Measurements from ENCODE around the gene HSPBP1.

DNA sequence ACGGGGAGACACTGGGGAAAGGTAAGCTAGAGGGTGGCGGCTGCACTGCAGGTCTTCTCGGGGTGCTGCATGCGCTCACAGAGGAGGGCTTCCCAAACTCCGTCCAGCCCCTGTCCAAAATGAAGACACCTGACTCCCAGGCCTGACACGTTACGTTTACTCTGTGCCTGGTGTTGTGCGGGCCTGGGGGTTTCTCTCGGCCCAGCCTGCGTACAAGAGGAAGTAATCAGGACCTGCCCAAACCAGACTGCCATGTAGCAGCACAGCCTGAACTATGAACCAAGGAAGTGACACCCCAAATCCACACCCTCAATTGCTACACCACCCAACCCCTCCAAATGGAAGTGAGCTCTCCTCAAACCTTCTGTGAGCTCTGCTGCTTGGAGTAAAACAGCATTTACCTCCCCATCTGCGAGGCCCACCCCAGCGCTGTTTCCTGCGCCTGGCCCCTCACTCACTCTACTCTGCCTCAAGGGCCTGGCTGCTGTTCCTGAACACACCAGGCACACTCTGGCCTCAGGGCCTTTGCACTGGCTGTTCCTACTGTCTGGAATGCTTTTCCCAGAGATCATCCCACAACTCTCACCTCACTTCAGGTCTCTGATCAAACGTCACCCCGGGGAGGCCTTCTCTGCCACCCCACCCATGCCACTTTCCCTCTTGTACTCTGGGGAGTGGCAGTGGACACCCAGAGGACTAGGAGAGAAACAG is 3.0 kb downstream of the HSPBP1 start:
- TF ChIP-seq, protein P1, sequence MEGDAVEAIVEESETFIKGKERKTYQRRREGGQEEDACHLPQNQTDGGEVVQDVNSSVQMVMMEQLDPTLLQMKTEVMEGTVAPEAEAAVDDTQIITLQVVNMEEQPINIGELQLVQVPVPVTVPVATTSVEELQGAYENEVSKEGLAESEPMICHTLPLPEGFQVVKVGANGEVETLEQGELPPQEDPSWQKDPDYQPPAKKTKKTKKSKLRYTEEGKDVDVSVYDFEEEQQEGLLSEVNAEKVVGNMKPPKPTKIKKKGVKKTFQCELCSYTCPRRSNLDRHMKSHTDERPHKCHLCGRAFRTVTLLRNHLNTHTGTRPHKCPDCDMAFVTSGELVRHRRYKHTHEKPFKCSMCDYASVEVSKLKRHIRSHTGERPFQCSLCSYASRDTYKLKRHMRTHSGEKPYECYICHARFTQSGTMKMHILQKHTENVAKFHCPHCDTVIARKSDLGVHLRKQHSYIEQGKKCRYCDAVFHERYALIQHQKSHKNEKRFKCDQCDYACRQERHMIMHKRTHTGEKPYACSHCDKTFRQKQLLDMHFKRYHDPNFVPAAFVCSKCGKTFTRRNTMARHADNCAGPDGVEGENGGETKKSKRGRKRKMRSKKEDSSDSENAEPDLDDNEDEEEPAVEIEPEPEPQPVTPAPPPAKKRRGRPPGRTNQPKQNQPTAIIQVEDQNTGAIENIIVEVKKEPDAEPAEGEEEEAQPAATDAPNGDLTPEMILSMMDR (IDR thresholded peaks at IDR 0.05 in 2 of 3, conservative IDR thresholded peaks at IDR 0.05 in 1 of 3; ENCODE audit: borderline replicate concordance in 1 of 3, insufficient read depth in 1 of 3, low read depth in 2 of 3, low read length in 2 of 3): no peak
- TF ChIP-seq EZH2phosphoT487 (IDR thresholded peaks at IDR 0.05; ENCODE audit: borderline replicate concordance) (no peak), SP1 (IDR thresholded peaks at IDR 0.05; ENCODE audit: low read depth) (no peak), POLR2A (IDR thresholded peaks at IDR 0.05; ENCODE audit: borderline replicate concordance, extremely low read depth, insufficient read depth, insufficient read length) (no peak), ZFX (IDR thresholded peaks at IDR 0.05) (no peak), EZH2 (IDR thresholded peaks at IDR 0.05) (no peak), POLR2AphosphoS5 (IDR thresholded peaks at IDR 0.05; ENCODE audit: low read depth, low read length) (no peak), SIN3A (IDR thresholded peaks at IDR 0.05; ENCODE audit: low read depth) (no peak)
- TF ChIP-seq, protein P2, sequence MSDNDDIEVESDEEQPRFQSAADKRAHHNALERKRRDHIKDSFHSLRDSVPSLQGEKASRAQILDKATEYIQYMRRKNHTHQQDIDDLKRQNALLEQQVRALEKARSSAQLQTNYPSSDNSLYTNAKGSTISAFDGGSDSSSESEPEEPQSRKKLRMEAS (IDR thresholded peaks at IDR 0.05): no peak
- TF ChIP-seq, protein P3, sequence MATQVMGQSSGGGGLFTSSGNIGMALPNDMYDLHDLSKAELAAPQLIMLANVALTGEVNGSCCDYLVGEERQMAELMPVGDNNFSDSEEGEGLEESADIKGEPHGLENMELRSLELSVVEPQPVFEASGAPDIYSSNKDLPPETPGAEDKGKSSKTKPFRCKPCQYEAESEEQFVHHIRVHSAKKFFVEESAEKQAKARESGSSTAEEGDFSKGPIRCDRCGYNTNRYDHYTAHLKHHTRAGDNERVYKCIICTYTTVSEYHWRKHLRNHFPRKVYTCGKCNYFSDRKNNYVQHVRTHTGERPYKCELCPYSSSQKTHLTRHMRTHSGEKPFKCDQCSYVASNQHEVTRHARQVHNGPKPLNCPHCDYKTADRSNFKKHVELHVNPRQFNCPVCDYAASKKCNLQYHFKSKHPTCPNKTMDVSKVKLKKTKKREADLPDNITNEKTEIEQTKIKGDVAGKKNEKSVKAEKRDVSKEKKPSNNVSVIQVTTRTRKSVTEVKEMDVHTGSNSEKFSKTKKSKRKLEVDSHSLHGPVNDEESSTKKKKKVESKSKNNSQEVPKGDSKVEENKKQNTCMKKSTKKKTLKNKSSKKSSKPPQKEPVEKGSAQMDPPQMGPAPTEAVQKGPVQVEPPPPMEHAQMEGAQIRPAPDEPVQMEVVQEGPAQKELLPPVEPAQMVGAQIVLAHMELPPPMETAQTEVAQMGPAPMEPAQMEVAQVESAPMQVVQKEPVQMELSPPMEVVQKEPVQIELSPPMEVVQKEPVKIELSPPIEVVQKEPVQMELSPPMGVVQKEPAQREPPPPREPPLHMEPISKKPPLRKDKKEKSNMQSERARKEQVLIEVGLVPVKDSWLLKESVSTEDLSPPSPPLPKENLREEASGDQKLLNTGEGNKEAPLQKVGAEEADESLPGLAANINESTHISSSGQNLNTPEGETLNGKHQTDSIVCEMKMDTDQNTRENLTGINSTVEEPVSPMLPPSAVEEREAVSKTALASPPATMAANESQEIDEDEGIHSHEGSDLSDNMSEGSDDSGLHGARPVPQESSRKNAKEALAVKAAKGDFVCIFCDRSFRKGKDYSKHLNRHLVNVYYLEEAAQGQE (IDR thresholded peaks at IDR 0.05; ENCODE audit: low read depth): no peak
